CD4-positive, alpha-beta T cell treated with Interferon alpha-2 for 1 hour (primary cell): Measurements from ENCODE around the gene DPH1.

Experiments
- DNase-seq, 2 donors: peaks; one replicate each; pipeline ENCODE4 v3.0.0-alpha.2; 2020 to 2022

Gene DPH1

GRCh38 chr17:2064520-2064971 lies 34.6 kb downstream of the DPH1 start:
- no peak for DNase-seq

GRCh38 chr17:2064980-2065785 lies 35.2 kb downstream of the DPH1 start:
- peak; percentile 42 to 56 for DNase-seq

GRCh38 chr17:2065949-2066400 lies 36.0 kb downstream of the DPH1 start:
- no peak for DNase-seq

GRCh38 chr17:2067048-2067561 lies 37.2 kb downstream of the DPH1 start:
- DNase-seq = no peak

GRCh38 chr17:2067608-2068024 lies 37.7 kb downstream of the DPH1 start:
- no peak for DNase-seq

- DNase-seq = no peak
Observed at GRCh38 chr17:2068031-2068518, 38.1 kb downstream of the DPH1 start.

- DNase-seq = no peak
Observed at GRCh38 chr17:2068519-2069051, 38.6 kb downstream of the DPH1 start.

- no peak for DNase-seq
Observed at GRCh38 chr17:2070241-2071023, 40.5 kb downstream of the DPH1 start.

GRCh38 chr17:2071024-2071385 lies 41.1 kb downstream of the DPH1 start:
- DNase-seq = no peak

GRCh38 chr17:2071455-2072281 lies 41.7 kb downstream of the DPH1 start:
- DNase-seq = peak in 1 of 2 donors; percentile 25

GRCh38 chr17:2074919-2075318 lies 45.0 kb downstream of the DPH1 start:
- no peak for DNase-seq

GRCh38 chr17:2075336-2076086 lies 45.6 kb downstream of the DPH1 start:
- no peak for DNase-seq

- DNase-seq = no peak
Observed at GRCh38 chr17:2076087-2076984, 46.4 kb downstream of the DPH1 start.

- DNase-seq = no peak
Observed at GRCh38 chr17:2077040-2077439, 47.1 kb downstream of the DPH1 start.

GRCh38 chr17:2081564-2081963 lies 51.6 kb downstream of the DPH1 start:
- DNase-seq = no peak

GRCh38 chr17:2082003-2082781 lies 52.2 kb downstream of the DPH1 start:
- DNase-seq = no peak

- peak in 1 of 2 donors; percentile 52 for DNase-seq
Observed at GRCh38 chr17:2083613-2084035, 53.7 kb downstream of the DPH1 start.

- DNase-seq = no peak
Observed at GRCh38 chr17:2084036-2084765, 54.2 kb downstream of the DPH1 start.
